ENCODE data around the gene CHRNA10. TPM values are rescaled to one million over a fixed set of nuclear protein-coding genes. Genes with fewer than 3 reads are reported as not detected.

CHRNA10 gene
- total RNA-seq, 1 donor from 2014 or later, result 0.26 TPM

DNA sequence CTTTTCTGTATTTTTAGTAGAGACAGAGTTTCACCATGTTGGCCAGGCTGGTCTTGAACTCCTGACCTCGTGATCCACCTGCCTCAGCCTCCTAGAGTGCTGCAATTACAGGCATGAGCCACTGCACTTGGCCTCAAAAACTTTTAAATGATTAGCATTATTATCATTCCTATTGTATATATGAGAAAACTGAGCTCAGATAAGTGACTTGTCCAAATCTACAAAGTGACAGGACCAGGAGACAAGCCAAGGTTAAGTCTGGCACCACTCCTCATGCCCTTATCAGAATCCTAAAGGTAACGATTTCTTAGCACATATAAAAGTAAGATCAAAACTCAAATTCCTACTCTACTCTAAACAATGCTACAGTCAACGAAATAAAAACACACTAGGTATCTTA lies 32.2 kb upstream of the CHRNA10 start:
- FAIRE-seq, result no peak
- TF ChIP-seq, protein P1, sequence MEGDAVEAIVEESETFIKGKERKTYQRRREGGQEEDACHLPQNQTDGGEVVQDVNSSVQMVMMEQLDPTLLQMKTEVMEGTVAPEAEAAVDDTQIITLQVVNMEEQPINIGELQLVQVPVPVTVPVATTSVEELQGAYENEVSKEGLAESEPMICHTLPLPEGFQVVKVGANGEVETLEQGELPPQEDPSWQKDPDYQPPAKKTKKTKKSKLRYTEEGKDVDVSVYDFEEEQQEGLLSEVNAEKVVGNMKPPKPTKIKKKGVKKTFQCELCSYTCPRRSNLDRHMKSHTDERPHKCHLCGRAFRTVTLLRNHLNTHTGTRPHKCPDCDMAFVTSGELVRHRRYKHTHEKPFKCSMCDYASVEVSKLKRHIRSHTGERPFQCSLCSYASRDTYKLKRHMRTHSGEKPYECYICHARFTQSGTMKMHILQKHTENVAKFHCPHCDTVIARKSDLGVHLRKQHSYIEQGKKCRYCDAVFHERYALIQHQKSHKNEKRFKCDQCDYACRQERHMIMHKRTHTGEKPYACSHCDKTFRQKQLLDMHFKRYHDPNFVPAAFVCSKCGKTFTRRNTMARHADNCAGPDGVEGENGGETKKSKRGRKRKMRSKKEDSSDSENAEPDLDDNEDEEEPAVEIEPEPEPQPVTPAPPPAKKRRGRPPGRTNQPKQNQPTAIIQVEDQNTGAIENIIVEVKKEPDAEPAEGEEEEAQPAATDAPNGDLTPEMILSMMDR (IDR thresholded peaks at IDR 0.05; ENCODE audit: insufficient read depth, low read length, severe bottlenecking), result no peak
- Histone ChIP-seq H3K27me3 (ENCODE audit: control insufficient read depth, insufficient read depth, low read length) (no peaks in the 10 kb centered on the region), H3K4me3 (ENCODE audit: low read depth, low read length) (no peak overlapping the region), H3K36me3 (ENCODE audit: control insufficient read depth, insufficient read depth, low read length) (peaks cover 20% of the 10 kb centered on the region)
- no peak for DNase-seq (ENCODE audit: low read depth)

DNA sequence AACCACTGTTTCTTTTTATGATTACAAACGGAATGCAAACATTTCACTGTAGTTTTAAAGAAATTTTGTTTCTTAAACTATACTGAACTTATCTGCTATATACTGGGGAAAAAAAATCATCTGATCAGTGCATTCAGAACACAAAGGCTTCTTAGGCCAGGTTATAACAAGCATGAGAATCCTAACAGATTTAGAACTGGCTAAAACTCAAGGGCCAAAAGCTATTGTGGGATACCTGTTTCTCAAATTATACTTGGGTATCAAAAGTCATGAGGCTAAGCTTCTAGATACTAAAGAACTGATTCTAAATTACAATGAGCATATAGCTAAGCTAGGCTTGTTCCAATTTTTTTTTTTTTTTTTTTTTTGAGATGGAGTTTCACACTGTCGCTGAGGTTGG lies 29.7 kb upstream of the CHRNA10 start:
- Histone ChIP-seq H3K27me3 (ENCODE audit: control insufficient read depth, insufficient read depth, low read length) (no peaks in the 10 kb centered on the region), H3K36me3 (ENCODE audit: control insufficient read depth, insufficient read depth, low read length) (peaks cover 20% of the 10 kb centered on the region), H3K4me3 (ENCODE audit: low read depth, low read length) (no peak overlapping the region)
- FAIRE-seq, result no peak
- TF ChIP-seq, protein P1 (IDR thresholded peaks at IDR 0.05; ENCODE audit: insufficient read depth, low read length, severe bottlenecking), result no peak
- DNase-seq (ENCODE audit: low read depth), result no peak

DNA sequence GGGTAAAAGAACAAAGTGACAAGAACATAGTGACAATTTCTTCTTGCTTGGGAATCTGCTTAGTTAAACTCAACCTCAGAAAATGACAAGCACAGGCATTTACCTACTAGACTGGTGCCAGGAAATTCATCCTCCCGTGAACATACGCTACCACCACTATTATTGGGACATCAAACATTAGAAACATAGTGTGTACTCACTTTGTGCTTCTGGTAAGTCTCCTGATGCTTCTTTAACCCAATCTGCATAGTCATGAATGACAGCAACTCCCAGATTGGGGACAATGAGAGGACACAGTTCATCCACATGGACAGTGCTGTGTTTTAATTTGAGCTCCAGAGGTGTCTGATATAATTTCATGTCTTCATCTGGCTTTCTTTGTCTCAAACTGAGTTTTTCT lies 29.2 kb upstream of the CHRNA10 start:
- FAIRE-seq (no peak), DNase-seq (ENCODE audit: low read depth) (no peak)
- TF ChIP-seq, protein P1 (IDR thresholded peaks at IDR 0.05; ENCODE audit: insufficient read depth, low read length, severe bottlenecking), result no peak
- H3K36me3 ChIP-seq (ENCODE audit: control insufficient read depth, insufficient read depth, low read length), result peaks cover 20% of the 10 kb centered on the region
- no peaks in the 10 kb centered on the region for H3K27me3 ChIP-seq (ENCODE audit: control insufficient read depth, insufficient read depth, low read length)
- H3K4me3 ChIP-seq (ENCODE audit: low read depth, low read length), result no peak overlapping the region

DNA sequence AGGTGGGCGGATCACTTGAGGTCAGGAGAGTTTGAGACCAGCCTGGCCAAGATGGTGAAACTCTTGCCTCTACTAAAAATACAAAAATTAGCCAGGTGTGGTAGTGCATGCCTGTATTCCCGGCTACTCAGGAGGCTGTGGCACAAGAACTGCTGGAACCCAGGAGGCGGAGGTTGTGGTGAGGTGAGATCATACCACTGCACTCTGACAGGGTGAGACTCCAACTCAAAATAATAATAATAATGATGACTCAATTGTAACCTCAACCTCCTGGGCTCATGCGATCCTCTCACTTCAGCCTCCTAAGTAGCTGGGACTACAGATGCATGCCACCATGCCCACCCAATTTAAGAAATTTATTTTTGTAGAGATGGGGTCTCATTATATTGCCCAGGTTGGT lies 15.6 kb upstream of the CHRNA10 start:
- DNase-seq (ENCODE audit: low read depth) (peak; percentile 26), FAIRE-seq (no peak)
- Histone ChIP-seq H3K27me3 (ENCODE audit: control insufficient read depth, insufficient read depth, low read length) (no peaks in the 10 kb centered on the region), H3K36me3 (ENCODE audit: control insufficient read depth, insufficient read depth, low read length) (peaks cover 23% of the 10 kb centered on the region), H3K4me3 (ENCODE audit: low read depth, low read length) (no peak overlapping the region)
- TF ChIP-seq, protein P1 (IDR thresholded peaks at IDR 0.05; ENCODE audit: insufficient read depth, low read length, severe bottlenecking), result no peak

DNA sequence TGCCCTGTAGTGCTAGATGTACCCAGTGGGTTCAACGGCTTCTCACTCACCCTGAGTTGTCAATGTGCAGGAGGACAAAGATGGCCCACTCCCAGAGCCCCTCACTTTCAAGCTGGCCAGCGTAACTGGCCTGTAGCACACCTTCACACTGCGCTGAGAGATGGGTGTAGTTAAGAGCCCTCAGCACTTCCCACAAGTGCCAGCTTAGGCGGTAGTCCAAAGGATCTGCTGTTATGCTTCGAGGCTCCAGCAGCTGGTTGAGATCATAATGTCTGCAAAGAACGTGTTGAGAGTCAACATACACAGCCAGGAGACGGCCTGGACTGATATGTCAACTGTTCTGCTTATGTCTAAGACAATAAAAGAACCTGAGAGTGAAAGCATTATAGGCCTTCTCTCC lies 14.7 kb upstream of the CHRNA10 start:
- DNase-seq (ENCODE audit: low read depth) (no peak), FAIRE-seq (no peak)
- Histone ChIP-seq H3K4me3 (ENCODE audit: low read depth, low read length) (no peak overlapping the region), H3K27me3 (ENCODE audit: control insufficient read depth, insufficient read depth, low read length) (no peaks in the 10 kb centered on the region), H3K36me3 (ENCODE audit: control insufficient read depth, insufficient read depth, low read length) (peaks cover 19% of the 10 kb centered on the region)
- TF ChIP-seq, protein P1 (IDR thresholded peaks at IDR 0.05; ENCODE audit: insufficient read depth, low read length, severe bottlenecking), result no peak

DNA sequence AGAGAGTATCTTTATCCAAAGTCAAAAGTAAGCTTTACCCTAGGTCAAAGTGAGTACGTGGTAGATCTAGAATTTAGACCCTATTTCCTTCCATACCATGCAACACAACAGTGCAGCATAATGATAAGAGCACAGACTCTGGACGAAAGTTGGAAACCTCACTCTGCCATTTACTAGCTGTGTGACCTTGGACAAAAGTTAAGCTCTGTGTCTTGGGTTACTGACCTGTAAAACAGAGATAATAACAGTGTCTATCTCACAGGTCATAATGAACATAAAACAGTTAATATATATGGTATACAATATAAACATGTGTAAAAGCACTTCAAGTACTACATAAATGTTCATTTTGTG lies 13.6 kb upstream of the CHRNA10 start:
- TF ChIP-seq, protein P1 (IDR thresholded peaks at IDR 0.05; ENCODE audit: insufficient read depth, low read length, severe bottlenecking), result no peak
- H3K4me3 ChIP-seq (ENCODE audit: low read depth, low read length), result no peak overlapping the region
- FAIRE-seq, result no peak
- DNase-seq (ENCODE audit: low read depth), result no peak
- H3K36me3 ChIP-seq (ENCODE audit: control insufficient read depth, insufficient read depth, low read length), result peaks cover 25% of the 10 kb centered on the region
- H3K27me3 ChIP-seq (ENCODE audit: control insufficient read depth, insufficient read depth, low read length), result no peaks in the 10 kb centered on the region

Measured in bronchial epithelial cell (primary cell).